H1 (cell line): Measurements from ENCODE around the gene NDUFAF8. TPM values are rescaled to one million over a fixed set of nuclear protein-coding genes. Genes with fewer than 3 reads are reported as not detected.

Source experiments
- CHD7 ChIP-seq: fragments of 300-600 bp; sonication (generic); IDR thresholded peaks from 2 replicates; pipeline ENCODE4 v1.7.1; 2012; ENCODE audit warnings: low read length, moderate library complexity, mild to moderate bottlenecking, inconsistent platforms; ENCODE audit not compliant: insufficient replicate concordance
- HDAC2 ChIP-seq, 2 experiments: fragments of 300-600 bp in 1 of 2; sonication (generic) in 1 of 2; IDR thresholded peaks; 2 replicates each; pipeline ENCODE4 v1.6.1; 2011 to 2012; ENCODE audit warnings: low read depth in 2 of 2, low read length in 2 of 2, mild to moderate bottlenecking in 2 of 2, moderate library complexity in 2 of 2, borderline replicate concordance in 1 of 2, inconsistent platforms in 1 of 2
- JUND ChIP-seq: IDR thresholded peaks from 2 replicates; pipeline ENCODE4 v1.6.1; 2011; ENCODE audit warnings: mild to moderate bottlenecking, improper control_type of control experiment, low read length
- KDM4A ChIP-seq: IDR thresholded peaks from one replicate; pipeline ENCODE4 v1.7.1; 2012; ENCODE audit warnings: low read depth, mild to moderate bottlenecking, moderate library complexity, low read length, inconsistent platforms; ENCODE audit not compliant: severe bottlenecking
- POLR2A ChIP-seq, 2 experiments: IDR thresholded peaks; 1 replicate in 1 of 2; 2 replicates in 1 of 2; pipeline ENCODE4 v1.6.1; 2011; ENCODE audit warnings: low read depth in 2 of 2, low read length in 2 of 2, mild to moderate bottlenecking in 2 of 2; ENCODE audit errors: control extremely low read depth in 1 of 2
- SIRT6 ChIP-seq: IDR thresholded peaks from one replicate; pipeline ENCODE4 v1.7.1; 2012; ENCODE audit warnings: low read length, inconsistent platforms
- SRF ChIP-seq: IDR thresholded peaks from 2 replicates; pipeline ENCODE4 v1.6.1; 2011; ENCODE audit warnings: mild to moderate bottlenecking, low read depth, low read length, moderate library complexity
- SUZ12 ChIP-seq: fragments of 200-600 bp; sonication (generic); IDR thresholded peaks from 2 replicates; pipeline ENCODE4 v1.6.1; 2012; ENCODE audit warnings: mild to moderate bottlenecking, inconsistent platforms, low read length, moderate library complexity, mixed read lengths
- TEAD4 ChIP-seq: IDR thresholded peaks from 2 replicates; pipeline ENCODE4 v1.6.1; 2012; ENCODE audit warnings: low read depth, low read length, inconsistent platforms, mixed read lengths
- polyA plus RNA-seq, 7 experiments: library from polyadenylated mRNA; depleted of rRNA in 3 of 7; stranded (reverse) in 5 of 7; unstranded in 2 of 7; fragments of >200 nt in 5 of 7; fragments of 200-250 nt in 2 of 7; gene quantifications; 1 replicate in 5 of 7; 2 replicates in 1 of 7; 4 replicates in 1 of 7; pipeline versions ENCODE4 v1.2.1 to v1.2.3, GENCODE V29; 2011 to 2013; ENCODE audit warnings: missing spikeins in 2 of 7, mixed read lengths in 2 of 7
- total RNA-seq: library from RNA; stranded (reverse); fragmentation: NEBNext Ultra II Directional; extraction: Animal tissue kit (Norgen Biotek cat#: 25700); gene quantifications from 2 replicates; pipeline ENCODE4 v1.2.1, GENCODE V29; 2021

The NDUFAF8 gene
- total and polyA plus RNA-seq, 2 of the 8 experiments (the other 6 are each of a cell fraction or from before 2014, with no cell fraction given), result 48.9 to 91.1 TPM

GRCh38 chr17:81290230-81290629 lies 51.1 kb downstream of the NDUFAF8 start (continued):
- no peak for TF ChIP-seq CHD7
- TF ChIP-seq SIRT6, result no peak
- TF ChIP-seq SRF, result no peak
- no peak for TF ChIP-seq POLR2A (IDR thresholded peaks at IDR 0.05; ENCODE audit: control extremely low read depth in 1 of 2, low read depth in 2 of 2, low read length in 2 of 2)
- no peak for TF ChIP-seq SUZ12
- no peak for TF ChIP-seq HDAC2 (IDR thresholded peaks at IDR 0.05; ENCODE audit: borderline replicate concordance in 1 of 2, low read depth in 2 of 2, low read length in 2 of 2)
- TF ChIP-seq TEAD4, result no peak
- no peak for TF ChIP-seq JUND
- TF ChIP-seq KDM4A, result no peak
